Neutrophil (primary cell): Measurements from ENCODE around the gene MSMB.
A peak's percentile ranks its signal among the peaks of the same experiment; 100 is the strongest.
"Not testable (repeated sequence)": the region's sequence is repeated elsewhere in the genome, so short reads cannot be mapped to it uniquely, and the experiment has no call there.

Experiments used
- H3K27ac ChIP-seq: fragments of 200-600 bp; sonication (generic); 2 replicates; pipeline ENCODE4 v1.5.1; 2016; ENCODE audit warnings: mild to moderate bottlenecking, moderate library complexity
- H3K27me3 ChIP-seq: fragments of 200-600 bp; sonication (generic); 2 replicates; pipeline ENCODE4 v1.6.0; 2016; ENCODE audit warnings: mild to moderate bottlenecking
- H3K36me3 ChIP-seq: fragments of 200-600 bp; sonication (generic); 2 replicates; pipeline ENCODE4 v1.5.1; 2017
- H3K4me1 ChIP-seq, 2 experiments: fragments of 200-600 bp in 1 of 2; sonication (generic) in 1 of 2; 1 replicate in 1 of 2; 2 replicates in 1 of 2; pipeline versions ENCODE4 v1.5.1 to v1.6.1; 2013 to 2016; ENCODE audit warnings: low read depth in 1 of 2, low read length in 1 of 2, mild to moderate bottlenecking in 1 of 2, moderate library complexity in 1 of 2; ENCODE audit not compliant: control insufficient read depth in 1 of 2, insufficient read depth in 1 of 2
- H3K4me3 ChIP-seq, 2 experiments: fragments of 200-600 bp in 1 of 2; sonication (generic) in 1 of 2; 1 replicate in 1 of 2; 2 replicates in 1 of 2; pipeline ENCODE4 v1.5.1; 2013 to 2016; ENCODE audit warnings: low read depth in 1 of 2, low read length in 1 of 2, mild to moderate bottlenecking in 1 of 2, moderate library complexity in 1 of 2
- H3K9me3 ChIP-seq: fragments of 200-600 bp; sonication (generic); 2 replicates; pipeline ENCODE4 v1.5.1; 2016
- CTCF ChIP-seq: fragments of 200-600 bp; sonication (generic); IDR thresholded peaks from 2 replicates; pipeline ENCODE4 v1.5.1; 2016; ENCODE audit warnings: antibody characterized with exemption

Gene MSMB

GRCh38 chr10:46046261-46046660, at the start of gene MSMB:
Gene MSMB, minus strand, starts transcription at chr10:46046269. Its CDS starts 32 bp downstream, at chr10:46046237.
- Histone ChIP-seq H3K27me3 (no peaks in the 10 kb centered on the region), H3K36me3 (no peaks in the 10 kb centered on the region), H3K4me1 (no peaks in the 10 kb centered on the region), H3K27ac (no peak within 1 kb of the TSS), H3K4me3 (no peak within 1 kb of the TSS), H3K9me3 (no peaks in the 10 kb centered on the region)
- TF ChIP-seq CTCF = no peak

GRCh38 chr10:46094931-46095750, 49.1 kb upstream of the MSMB start:
- H3K4me3 ChIP-seq = peak overlapping the region in 1 of 2 experiments; percentile 63
- no peak for TF ChIP-seq CTCF

GRCh38 chr10:46094197-46094500, 48.1 kb upstream of the MSMB start:
- Histone ChIP-seq H3K9me3 (no peaks in the 10 kb centered on the region), H3K27ac (peak overlapping the region; percentile 98), H3K27me3 (no peaks in the 10 kb centered on the region), H3K4me3 (peak overlapping the region in 1 of 2 experiments; percentile 63), H3K36me3 (peaks cover 17% of the 10 kb centered on the region), H3K4me1 (peaks cover 61 to 82% of the 10 kb centered on the region in 2 experiments)
- no peak for TF ChIP-seq CTCF

More at GRCh38 chr10:46094931-46095750, 49.1 kb upstream of the MSMB start:
- Histone ChIP-seq H3K9me3 (no peaks in the 10 kb centered on the region), H3K27ac (peak overlapping the region; percentile 98), H3K36me3 (peaks cover 17% of the 10 kb centered on the region), H3K4me1 (peaks cover 61 to 82% of the 10 kb centered on the region in 2 experiments), H3K27me3 (no peaks in the 10 kb centered on the region)

GRCh38 chr10:46093316-46094196, 47.5 kb upstream of the MSMB start:
- H3K9me3 ChIP-seq, H3K27me3 ChIP-seq: not testable (repeated sequence)
- H3K36me3 ChIP-seq = peaks cover 12% of the 10 kb centered on the region
- peak overlapping the region; percentile 98 for H3K27ac ChIP-seq
- H3K4me3 ChIP-seq = peak overlapping the region; percentile 48 to 63
- H3K4me1 ChIP-seq = peaks cover 65 to 88% of the 10 kb centered on the region in 2 experiments

GRCh38 chr10:46092524-46093081, 46.5 kb upstream of the MSMB start:
- H3K9me3 ChIP-seq = no peaks in the 10 kb centered on the region
- H3K27me3 ChIP-seq = no peaks in the 10 kb centered on the region
- H3K36me3 ChIP-seq = peaks cover 6% of the 10 kb centered on the region
- H3K4me1 ChIP-seq = peaks cover 72 to 93% of the 10 kb centered on the region in 2 experiments
- peak overlapping the region; percentile 48 to 63 for H3K4me3 ChIP-seq
- peak overlapping the region; percentile 98 for H3K27ac ChIP-seq
- TF ChIP-seq CTCF = no peak
